ENCODE data around the gene GABRR1. TPM values are rescaled to one million over a fixed set of nuclear protein-coding genes. Genes with fewer than 3 reads are reported as not detected.

GABRR1 gene
- total and polyA plus RNA-seq, 2 of the 13 experiments (the other 11 are each of a cell fraction or from before 2014, with no cell fraction given): not detected

DNA sequence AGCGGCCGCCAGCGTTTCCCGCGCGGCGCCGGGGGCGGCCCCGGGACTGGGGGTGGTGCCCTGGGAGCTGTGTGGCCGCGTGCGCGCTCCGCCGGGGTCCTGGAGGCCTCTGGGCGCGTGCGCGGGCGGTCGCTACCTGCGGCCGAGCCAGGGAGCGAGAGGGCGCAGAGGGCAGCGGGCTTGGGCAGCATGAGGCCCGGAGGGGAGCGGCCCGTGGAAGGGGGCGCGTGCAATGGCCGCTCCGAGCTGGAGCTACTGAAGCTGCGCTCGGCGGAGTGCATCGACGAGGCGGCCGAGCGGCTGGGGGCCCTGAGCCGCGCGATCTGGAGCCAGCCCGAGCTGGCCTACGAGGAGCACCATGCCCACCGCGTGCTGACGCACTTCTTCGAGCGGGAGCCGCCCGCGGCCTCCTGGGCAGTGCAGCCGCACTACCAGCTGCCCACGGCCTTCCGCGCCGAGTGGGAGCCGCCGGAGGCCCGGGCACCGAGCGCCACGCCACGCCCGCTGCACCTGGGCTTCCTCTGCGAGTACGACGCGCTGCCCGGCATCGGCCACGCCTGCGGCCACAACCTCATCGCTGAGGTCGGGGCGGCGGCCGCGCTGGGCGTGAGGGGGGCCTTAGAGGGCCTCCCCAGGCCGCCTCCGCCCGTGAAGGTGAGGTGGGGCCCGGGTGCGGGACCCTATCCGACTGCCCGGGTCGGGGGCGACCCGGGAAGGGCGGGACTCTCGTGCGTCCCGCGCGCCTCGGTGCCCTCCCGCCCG is 71.0 kb downstream of the GABRR1 start, which contains the start of gene PM20D2 (continued):
- TF ChIP-seq, protein P1, sequence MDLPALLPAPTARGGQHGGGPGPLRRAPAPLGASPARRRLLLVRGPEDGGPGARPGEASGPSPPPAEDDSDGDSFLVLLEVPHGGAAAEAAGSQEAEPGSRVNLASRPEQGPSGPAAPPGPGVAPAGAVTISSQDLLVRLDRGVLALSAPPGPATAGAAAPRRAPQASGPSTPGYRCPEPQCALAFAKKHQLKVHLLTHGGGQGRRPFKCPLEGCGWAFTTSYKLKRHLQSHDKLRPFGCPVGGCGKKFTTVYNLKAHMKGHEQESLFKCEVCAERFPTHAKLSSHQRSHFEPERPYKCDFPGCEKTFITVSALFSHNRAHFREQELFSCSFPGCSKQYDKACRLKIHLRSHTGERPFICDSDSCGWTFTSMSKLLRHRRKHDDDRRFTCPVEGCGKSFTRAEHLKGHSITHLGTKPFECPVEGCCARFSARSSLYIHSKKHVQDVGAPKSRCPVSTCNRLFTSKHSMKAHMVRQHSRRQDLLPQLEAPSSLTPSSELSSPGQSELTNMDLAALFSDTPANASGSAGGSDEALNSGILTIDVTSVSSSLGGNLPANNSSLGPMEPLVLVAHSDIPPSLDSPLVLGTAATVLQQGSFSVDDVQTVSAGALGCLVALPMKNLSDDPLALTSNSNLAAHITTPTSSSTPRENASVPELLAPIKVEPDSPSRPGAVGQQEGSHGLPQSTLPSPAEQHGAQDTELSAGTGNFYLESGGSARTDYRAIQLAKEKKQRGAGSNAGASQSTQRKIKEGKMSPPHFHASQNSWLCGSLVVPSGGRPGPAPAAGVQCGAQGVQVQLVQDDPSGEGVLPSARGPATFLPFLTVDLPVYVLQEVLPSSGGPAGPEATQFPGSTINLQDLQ (CRISPR knock-in tag; IDR thresholded peaks at IDR 0.05): peak; percentile 59
- TF ChIP-seq, protein P2, sequence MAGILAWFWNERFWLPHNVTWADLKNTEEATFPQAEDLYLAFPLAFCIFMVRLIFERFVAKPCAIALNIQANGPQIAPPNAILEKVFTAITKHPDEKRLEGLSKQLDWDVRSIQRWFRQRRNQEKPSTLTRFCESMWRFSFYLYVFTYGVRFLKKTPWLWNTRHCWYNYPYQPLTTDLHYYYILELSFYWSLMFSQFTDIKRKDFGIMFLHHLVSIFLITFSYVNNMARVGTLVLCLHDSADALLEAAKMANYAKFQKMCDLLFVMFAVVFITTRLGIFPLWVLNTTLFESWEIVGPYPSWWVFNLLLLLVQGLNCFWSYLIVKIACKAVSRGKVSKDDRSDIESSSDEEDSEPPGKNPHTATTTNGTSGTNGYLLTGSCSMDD (CRISPR knock-in tag; IDR thresholded peaks at IDR 0.05): peak; percentile 88
- TF ChIP-seq ZNF253 (CRISPR knock-in tag; IDR thresholded peaks at IDR 0.05; ENCODE audit: borderline replicate concordance) (peak; percentile 70), ZNF329 (CRISPR knock-in tag; IDR thresholded peaks at IDR 0.05; ENCODE audit: low read depth) (peak; percentile 43; the same call in 1 of the 2 replicates), ZNF513 (CRISPR knock-in tag; conservative IDR thresholded peaks at IDR 0.05) (no peak), DPF2 (CRISPR knock-in tag; IDR thresholded peaks at IDR 0.05; ENCODE audit: borderline replicate concordance, low read depth) (no peak), ZNF124 (CRISPR knock-in tag; IDR thresholded peaks at IDR 0.05) (no peak), ZBED4 (CRISPR knock-in tag; IDR thresholded peaks at IDR 0.05; ENCODE audit: borderline replicate concordance) (0 out of 2 replicates have a peak, but pooled peaks have one; percentile 70), ZNF772 (CRISPR knock-in tag; IDR thresholded peaks at IDR 0.05) (peak; percentile 61), CEBPB (IDR thresholded peaks at IDR 0.05; ENCODE audit: borderline replicate concordance, low read depth, low read length) (no peak), RFXAP (CRISPR knock-in tag; IDR thresholded peaks at IDR 0.05; ENCODE audit: borderline replicate concordance) (peak; percentile 60), BATF2 (CRISPR knock-in tag; IDR thresholded peaks at IDR 0.05) (peak; percentile 94), FOXP1 (IDR thresholded peaks at IDR 0.05) (no peak), FOXP1 (CRISPR knock-in tag; IDR thresholded peaks at IDR 0.05) (no peak)
